GM21825 (cell line): ENCODE results near the gene KDM2A.
"Not testable (repeated sequence)": the region's sequence is repeated elsewhere in the genome, so short reads cannot be mapped to it uniquely, and the experiment has no call there.

Experiments
- ATAC-seq: cut with Tn5 transposase; IDR thresholded peaks from one replicate; pipeline ENCODE4 v1.9.1; 2021; ENCODE audit warnings: mild to moderate bottlenecking, moderate library complexity; ENCODE audit not compliant: unreplicated experiment

KDM2A gene

DNA sequence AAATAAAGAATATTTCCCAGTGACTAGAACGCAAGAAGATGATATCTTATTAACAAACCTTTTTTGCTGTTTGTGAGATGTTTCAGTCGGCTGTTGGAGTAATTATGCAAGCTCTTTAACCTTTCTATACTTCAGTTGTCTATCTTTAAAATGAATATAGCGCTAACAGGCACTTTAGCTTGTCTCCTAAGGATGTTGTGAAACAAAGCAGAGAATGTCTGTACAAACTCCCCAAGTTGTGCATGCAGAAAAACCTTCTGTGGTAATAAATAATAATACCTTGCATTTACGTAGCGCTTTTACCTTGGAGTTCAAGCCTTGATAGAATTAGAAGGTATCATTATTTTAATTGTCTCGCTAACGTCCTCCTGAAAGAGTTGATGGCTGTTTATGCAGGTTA lies 1.9 kb upstream of the KDM2A start:
- no peak for ATAC-seq

DNA sequence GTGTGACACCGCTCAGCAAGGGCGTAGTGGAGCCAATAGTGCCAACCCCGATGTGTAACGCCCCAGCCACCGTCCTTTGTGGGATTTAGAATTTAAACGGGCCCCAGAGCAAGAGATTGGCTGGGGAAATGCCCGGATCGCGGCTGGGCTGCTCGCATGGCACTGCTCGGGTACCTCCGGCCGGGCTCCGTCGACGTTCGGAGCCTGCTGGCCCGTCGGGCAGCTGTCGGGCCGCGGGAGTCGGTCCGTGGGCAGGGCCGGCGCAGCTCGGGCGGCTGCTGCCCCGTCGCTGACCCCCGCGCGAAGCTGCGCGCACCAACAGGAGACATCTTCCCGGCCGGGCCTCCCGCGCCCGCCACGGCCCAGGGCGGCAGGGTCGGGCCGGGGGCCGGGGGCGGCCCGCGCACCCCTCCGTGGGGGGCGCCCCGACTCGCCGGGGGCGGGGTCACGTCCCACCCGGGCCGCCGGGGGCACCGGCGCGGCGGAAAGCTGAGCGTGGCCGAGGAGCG lies 1.3 kb upstream of the KDM2A start:
- peak; percentile 12 for ATAC-seq

DNA sequence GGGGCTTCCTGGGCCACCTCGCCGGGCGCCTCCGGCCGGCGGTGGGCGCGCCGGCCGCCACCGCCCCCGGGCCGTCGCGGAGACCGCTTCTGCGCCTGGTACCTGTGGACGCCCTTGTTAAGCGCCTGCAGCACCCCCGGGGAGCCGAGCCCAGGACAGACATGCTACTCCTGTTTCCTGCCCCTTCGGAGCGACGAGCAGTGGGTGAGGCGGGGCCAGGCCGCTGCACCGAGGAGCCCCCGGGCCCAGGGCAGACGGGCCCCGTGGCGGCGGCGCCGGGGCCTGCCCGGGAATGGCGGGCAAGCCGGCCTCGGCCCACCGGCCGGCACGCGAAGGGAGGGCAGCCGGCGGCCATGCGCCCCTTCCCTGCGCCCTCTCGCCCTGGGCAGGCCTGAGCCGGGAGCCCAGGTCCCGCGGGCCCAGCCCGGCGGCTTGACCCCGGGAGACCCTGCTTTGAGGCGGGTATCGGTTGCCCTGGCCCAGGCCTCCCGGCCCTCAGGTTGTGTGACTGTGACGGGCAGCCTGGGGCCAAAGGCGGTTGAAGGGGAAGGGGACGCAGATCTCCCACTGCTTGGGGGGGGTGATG lies 789 bp upstream of the KDM2A start:
- ATAC-seq: peak; percentile 8

DNA sequence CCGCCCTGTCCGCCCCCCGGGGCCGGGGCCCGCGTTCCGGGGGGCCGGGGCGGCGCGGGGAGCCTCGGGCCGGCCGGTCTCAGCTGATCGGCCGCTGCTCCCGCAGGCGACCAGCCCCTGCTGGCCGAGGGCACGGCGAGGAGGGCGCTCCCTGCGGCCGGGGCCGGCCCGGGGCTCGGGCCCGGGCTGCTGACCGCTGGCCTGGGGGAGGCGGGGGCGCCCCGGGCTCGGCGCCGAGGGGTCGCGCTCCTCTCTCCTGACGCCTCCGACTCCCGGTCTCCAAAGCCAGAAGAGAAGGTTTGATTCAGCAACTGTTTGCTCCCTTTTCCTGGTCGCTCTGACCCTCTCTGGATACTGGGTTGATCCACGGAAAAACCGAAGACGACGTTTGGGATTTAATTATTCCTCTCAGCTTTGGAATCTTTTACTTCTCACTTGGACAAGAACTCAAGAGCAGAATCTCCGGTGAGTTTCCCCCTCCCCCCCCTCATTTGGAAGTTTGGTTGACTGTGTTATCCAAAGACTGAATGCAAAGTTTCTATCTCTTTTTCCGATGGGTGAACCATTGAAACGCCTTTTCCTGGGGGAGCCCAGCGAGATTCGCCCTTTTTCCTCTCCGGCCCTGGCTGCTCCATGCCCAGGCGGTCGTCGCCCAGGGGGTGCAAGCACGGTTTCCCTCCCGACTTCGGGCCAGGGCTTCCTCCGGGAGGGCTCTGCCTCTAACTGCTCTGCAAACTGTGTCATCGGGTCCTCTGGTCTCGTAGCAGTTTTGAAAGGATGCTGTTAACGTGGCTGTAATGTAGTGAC lies 725 bp downstream of the KDM2A start:
- peak; percentile 7 for ATAC-seq

DNA sequence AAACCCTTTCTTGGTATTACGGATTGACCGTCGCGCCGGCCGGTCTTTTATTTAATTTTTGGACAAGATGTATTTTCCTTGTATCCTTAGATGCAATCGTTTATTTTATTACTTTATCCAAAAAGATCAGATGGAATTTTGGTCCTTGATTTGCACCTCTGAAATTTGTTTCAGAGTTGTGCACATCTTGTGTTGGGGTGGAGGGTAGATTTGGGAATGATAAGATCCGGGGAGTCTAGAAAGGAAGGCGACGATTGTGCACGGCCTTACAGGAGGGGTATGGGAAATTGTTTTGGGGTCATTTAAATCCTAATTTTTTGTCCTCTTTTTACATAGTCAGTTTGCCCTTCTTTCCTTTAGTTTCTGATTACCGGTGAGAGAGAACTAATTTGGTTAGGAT lies 1.4 kb downstream of the KDM2A start:
- ATAC-seq: no peak

DNA sequence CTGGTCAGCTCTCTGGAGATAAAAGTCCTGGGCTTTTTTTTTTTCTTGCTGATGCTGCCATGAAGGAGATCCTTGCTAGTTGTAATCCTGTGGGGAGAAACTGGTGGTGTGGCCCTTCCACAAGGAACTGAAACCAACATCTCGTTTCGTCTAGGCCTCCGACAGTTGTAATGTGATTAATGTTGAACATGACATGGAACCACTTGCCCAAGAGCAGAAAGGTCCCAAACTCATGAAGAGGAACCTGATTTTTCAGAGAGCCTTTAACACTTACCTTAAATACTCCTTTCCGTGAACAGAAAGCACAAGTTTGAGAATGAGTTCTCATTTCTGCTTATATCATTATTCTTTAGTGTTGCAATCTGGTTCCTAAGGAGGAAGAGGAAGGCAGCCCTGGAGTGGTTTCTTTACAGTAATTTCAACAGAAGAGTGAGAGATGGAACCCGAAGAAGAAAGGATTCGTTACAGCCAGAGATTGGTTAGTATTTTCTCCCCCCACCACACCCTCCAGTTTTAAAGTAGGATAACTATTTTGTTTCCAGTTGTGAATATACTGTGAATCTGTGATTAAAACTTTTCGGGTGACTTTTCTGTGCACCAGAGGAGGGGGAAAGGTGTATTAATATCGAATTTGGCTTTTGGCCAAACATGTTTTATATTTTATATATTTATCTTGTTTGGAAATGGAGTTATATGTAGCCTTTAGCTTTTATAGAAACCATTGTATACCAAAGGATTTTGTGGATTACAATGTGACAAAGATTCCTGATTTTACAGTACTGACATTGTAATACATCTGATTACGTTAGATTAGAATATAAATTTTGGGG lies 2.0 kb downstream of the KDM2A start:
- ATAC-seq: peak; percentile 26

DNA sequence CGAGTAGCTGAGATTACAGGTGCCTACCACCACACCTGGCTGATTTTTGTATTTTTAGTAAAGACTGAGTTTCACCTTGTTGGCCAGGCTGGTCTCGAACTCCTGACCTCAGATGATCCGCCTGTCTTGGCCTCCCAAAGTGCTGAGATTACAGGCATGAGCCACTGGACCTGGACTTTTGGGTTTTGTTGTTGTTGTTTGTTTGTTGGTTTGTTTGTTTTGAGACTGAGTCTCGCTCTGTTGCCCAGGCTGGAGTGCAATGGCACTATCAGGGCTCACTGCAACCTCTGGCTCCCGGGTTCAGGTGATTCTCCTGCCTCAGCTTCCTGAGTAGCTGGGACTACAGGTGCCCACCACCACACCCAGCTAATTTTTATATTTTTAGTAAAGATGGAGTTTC lies 4.7 kb downstream of the KDM2A start:
- not testable (repeated sequence) for ATAC-seq

DNA sequence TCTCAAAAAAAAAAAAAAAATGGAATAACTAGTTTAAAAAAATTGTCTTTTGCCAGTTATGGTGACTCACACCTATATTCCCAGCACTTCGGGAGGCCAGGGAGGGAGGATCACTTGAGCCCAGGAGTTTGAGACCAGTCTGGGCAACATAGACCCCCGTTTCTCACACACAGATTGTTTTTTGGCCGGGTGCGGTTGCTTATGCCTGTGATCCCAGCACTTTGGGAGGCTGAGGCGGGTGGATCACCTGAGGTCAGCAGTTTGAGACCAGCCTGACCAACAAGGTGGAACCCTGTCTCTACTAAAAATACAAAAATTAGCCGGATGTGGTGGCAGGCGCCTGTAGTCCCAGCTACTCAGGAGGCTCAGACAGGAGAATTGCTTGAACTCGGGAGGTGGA lies 7.2 kb downstream of the KDM2A start:
- ATAC-seq: not testable (repeated sequence)

DNA sequence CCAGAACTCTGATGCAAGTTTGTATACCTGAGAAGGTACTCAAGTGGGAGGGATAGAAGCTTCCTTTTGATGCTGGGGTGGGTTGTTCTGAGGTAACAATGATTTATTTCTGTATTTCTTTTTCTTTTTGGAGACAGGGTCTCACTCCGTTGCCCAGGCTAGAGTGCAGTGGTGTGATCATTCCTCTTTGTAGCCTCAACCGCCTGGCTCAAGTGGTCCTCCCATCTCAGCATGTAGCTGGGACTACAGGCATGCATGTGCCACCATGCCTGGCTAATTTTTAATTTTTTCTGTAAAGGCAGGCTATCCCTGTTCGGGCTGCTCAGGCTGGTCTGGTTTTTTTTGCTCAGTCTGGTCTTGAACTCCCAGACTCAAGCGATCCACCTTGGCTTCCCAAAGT lies 7.9 kb downstream of the KDM2A start:
- ATAC-seq: no peak

DNA sequence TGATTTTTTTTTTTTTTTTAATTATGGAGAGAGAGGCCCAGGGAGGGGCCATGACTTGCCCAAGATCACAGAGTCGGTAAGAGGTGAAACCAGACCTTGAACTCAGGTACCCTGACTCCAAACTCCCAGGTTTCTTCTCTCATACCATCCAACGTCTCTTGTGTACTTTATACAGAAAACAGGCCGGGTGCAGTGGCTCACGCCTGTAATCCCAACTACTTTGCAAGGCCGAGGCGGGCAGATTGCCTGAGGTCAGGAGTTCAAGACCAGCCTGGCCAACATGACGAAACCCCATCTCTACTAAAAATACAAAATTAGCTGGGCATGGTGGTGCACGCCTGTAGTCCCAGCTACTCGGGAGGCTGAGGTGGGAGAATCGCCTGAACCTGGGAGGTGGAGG lies 11.8 kb downstream of the KDM2A start:
- not testable (repeated sequence) for ATAC-seq

DNA sequence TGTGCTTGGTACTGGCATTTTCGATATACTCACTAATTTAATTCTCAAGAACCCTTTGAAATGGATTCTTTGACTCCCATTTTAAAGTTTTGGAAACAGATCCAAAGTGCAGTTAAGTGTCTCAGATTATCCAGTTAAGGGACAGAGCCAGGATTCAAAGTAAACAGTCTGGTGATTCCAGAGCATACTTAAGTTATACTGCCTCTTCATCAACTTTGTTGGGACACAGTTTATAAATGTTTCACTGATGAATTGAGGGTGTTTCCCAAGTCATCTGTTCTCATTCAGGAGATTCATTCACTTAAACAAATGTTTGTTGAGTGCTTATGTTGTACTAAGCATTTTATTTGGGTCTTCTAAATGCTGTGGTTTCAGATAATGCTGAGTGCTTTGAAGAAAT lies 17.1 kb downstream of the KDM2A start:
- no peak for ATAC-seq

DNA sequence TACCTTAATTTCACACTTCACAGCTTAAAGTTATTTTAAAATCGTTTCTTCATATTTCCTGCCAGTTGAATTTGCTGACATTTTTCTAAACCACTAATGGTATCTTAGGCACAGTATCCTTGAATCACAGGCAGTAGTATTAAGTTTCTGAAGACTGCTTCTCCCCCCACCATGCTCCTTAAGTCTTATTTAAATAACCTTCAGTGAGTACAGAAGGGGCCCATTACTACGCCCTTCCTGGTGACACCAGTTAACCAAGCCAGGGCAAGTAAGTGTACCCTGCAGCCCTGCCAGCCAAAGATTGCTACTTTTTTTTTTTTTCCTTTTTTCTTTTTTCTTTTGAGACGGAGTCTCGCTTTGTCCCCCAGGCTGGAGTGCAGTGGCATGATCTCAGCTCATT lies 19.9 kb downstream of the KDM2A start:
- no peak for ATAC-seq

DNA sequence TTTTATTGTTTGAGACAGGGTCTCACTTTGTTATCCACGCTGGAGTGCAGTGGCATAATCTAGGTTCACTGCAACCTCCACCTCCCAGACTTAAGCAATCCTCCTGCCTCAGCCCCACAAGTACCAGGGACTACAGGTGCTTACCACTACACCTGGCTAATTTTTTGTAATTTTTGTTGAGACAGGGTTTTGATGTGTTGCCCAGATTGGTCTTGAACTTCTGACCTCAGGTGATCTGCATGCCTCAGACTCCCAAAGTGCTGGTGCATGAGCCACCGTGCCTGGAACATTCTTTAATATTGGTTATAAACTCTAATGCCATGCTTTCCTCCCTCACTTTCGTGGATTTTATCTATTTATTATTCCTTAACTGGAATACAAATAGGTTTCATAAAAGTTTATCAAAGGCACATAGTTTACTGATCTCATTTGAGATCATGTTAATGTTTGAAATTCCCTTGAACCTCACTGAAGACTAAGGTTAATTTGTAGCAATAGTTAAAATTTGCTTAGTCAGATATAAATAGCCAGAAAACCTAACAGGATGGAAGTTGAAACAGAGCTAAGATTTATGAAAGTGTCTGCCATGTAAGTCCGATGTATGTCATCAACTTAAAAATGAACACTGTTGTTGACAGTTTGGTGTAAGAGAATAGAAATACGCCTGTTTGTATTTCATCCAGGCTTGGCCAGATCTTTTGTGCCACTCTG lies 27.6 kb downstream of the KDM2A start:
- no peak for ATAC-seq

DNA sequence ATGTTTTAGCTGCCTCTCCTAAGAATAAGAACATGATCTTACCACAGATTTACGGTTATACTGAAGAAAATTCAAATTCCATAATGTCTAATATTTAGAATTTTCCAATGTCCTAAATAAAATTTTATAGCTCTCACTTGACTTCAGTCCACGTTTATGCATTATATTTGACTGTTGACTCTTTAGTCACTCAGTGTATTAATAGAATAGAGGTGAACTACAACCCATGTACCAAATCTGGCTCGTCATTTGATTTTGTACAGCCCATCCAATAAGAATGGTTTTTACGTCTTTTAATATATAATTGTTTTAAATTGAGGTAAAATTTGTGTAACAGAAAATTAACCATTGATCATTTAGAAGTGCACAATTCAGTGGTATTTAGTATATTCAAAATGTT lies 34.9 kb downstream of the KDM2A start:
- no peak for ATAC-seq

DNA sequence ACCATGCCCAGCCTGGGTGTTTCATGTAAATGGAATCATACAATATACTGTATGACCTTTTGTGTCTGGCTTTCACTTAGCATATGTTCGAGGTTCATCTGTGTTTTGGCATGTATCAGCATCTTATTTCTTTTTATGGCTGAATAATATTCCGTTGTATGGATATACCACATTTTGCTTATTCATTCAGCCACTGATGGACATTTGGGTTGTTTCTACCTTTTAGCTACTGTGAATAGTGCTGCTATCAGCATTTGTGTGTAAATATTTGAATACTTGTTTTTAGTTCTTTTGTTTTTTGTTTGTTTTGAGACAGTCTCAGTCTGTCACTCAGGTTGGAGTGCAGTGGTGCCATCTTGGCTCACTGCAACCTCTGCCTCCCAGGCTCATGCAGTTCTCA lies 35.7 kb downstream of the KDM2A start:
- no peak for ATAC-seq

DNA sequence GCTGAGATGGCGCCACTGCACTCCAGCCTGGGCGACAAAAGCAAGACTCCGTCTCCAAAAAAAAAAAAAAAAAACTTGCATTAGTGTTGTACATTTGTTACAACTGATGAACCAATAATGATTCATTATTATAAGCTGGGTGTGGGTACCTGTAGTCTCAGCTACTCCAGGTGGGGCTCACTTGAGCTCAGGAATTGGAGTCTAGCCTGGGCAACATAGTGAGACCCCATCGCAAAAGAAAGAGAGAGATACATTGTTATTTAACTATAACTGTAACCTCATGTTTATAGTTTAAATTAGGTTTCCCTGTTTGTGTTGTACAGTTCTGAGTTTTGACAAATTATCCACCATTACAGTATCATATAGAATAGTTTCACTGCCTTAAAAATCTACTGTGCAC lies 38.6 kb downstream of the KDM2A start:
- ATAC-seq: no peak

DNA sequence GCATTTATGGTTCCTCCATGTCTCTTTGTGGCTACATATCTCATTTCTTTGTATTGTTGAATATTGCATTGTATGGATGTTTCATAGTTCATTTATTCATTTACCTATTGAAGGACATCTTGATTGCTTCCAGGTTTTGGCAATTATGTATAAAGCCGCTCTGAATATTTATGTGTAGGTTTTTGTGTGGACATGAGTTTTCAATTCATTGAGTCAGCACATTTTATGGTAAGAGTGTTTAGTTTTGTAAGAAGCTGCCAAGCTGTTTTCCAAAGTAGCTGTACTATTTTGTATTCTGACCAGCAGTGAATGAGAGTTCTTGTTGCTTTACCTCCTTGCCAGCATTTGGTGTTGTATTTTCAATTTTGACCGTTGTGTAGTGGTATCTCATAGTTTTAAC lies 39.2 kb downstream of the KDM2A start:
- no peak for ATAC-seq

DNA sequence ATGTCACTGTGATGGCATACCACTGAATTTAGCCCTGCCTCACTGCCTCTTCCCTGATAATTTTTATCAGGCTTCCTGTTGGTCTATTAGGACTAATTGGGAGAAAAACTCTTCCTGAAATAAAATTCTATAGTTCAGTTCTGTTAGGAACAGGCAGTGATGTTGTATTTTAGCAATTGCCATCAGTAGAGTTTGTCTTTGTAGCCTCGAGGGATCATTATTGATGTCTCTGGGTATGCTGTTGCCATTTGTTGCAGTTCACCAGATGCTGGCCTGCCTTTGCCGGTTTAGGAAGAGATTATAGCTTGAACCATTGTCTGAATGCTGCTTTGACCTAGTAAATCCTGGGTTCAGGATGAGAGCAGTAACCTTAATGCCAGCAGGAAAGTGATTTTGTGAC lies 41.0 kb downstream of the KDM2A start:
- no peak for ATAC-seq

DNA sequence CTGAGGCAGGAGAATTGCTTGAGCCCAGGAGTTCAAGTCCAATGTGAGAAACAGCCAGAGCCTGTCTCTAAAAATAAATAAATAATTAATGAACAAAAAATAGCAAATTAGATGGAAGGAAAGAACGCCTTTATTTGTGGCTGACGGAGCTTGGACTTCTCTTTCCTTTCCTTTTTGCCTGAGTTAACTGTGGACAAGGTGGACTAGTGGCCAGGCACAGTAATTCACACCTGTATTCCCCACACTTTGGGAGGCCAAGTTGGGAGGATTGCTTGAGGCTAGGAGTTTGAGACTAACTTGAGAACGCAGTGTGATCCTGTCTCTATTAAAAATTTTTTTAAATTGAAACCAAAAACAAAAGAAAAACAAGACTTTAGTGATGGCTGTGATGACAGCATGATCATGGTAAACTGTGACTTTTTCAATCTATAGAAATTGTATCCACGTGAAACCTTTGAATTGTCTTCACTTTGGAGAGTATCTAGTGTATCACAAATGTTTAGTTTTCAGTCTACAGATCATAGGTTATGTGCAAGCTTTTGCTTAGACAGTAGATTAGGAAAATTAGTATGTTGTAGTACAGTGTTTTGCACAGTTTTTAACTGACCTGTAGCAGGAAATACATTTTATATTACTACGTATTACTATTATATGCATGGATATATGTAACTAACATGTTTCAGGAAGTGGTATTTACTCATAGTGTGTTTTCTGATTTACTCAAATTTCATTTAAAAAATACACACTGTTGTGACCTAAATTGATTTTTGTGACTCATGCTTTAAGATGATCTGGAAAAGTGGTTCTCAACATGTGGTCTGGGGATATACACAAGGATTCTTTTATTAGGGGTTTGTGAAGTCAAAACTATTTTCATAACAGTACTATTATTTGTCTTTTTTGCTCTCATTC lies 42.1 kb downstream of the KDM2A start:
- no peak for ATAC-seq

DNA sequence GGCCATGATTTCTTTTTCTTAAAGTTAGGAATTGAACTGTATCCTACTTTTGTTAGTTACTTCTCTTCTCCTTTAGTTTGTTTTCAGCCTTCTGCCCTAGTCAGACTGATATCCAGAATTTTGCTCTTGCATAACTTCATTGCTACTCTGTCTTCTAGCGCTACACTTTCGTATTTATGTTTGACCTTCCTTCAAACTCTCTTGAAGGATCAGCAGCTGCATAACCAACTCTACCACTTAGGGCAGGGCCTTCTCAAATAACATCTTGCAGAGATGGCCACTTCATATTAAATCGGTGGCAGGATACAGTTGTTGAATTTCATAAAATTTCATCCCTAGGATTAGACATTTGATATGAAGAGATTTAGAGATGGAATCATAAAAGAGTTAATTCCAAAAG lies 43.9 kb downstream of the KDM2A start:
- ATAC-seq: no peak
